NCI-H2196 (cell line): ENCODE data around the gene ISOC2.
"Not testable (repeated sequence)": the region's sequence is repeated elsewhere in the genome, so short reads cannot be mapped to it uniquely, and the experiment has no call there.

Experiments
- DNase-seq: peaks from one replicate; lab custom pipeline; 2025; ENCODE audit not compliant: unreplicated experiment; lab: John Stamatoyannopoulos, UW

ISOC2 gene

DNA sequence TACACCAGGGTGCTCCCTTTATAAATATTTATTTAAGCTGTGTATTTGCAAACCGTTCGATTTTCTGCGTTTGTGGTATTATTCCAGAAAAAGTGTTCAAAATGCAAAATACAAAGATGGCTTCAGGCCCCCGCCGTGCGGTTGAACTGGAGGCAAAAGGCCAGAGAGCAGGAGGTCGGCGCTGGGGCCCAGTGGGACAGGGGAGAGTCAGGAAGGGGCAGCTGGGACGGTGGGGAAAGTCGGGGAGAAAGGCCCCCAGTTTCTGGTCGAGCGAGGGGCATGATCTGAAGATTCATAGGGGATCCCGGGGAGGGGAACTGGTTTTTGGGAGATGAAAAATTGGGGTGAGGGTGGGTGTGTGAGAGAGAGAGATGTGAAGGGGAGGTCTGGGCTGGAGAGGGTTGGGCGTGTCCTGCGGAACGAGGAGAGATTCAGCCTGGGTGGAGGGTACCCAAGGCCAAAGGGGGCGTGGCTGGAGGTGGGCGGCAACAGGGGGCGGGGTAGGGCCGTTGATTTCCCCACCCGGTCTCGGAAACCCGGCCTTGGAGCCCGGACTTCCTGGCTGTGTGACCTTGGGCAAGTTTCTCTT is 678 bp downstream of the ISOC2 start:
- peak; percentile 63 for DNase-seq

DNA sequence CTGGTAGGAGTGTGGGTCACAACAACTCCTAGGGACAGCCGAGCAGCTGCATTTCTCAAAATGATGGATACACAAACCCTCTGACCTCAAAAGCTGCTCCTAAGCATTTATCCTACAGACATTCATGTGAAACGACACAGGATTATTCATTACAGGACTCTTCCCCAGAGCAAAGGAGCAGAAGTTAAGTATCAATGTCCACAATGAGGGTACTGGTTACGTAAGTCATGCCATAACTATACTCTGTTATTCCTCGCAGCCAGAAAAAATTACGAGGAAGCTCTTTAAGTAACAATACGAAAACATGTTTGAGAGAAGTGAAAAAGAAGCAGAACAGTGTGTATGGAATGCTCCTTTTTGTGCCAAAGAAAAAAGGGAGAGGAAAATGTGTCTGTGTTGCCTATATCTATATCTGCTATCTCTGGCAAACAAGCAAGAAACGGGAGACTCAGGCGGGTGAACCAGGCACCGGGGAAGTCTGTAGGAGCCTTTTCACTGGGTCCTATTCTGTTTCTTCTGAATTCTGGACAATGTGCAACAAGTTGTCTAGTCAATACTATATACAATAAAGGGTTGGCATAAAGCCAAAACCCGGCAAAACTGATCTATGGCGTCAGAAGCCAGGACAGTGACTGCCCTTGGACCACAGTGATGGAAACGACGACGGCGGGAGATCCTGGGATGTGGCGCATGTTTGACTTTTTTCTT is 1.3 kb downstream of the ISOC2 start:
- DNase-seq, result no peak

DNA sequence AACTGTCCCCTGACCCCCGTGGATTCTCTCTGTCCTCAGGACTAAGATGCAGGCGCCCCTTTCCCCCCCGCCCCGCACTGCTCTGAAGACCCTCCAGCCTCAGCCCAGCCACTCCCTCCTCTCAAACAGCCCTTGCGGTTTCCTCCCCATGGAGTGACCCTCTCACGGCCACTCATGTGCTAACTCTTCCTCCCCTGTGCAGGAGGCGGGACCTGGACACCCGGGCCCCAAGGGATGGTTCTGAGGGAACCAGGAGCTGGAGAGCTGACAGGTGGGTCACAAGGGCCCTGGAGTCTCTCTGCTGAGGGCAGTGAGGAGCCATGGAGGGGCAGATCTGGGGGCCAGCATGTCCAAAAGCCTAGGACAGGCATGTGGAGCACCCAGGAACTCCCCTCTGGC is 1.9 kb downstream of the ISOC2 start:
- no peak for DNase-seq

DNA sequence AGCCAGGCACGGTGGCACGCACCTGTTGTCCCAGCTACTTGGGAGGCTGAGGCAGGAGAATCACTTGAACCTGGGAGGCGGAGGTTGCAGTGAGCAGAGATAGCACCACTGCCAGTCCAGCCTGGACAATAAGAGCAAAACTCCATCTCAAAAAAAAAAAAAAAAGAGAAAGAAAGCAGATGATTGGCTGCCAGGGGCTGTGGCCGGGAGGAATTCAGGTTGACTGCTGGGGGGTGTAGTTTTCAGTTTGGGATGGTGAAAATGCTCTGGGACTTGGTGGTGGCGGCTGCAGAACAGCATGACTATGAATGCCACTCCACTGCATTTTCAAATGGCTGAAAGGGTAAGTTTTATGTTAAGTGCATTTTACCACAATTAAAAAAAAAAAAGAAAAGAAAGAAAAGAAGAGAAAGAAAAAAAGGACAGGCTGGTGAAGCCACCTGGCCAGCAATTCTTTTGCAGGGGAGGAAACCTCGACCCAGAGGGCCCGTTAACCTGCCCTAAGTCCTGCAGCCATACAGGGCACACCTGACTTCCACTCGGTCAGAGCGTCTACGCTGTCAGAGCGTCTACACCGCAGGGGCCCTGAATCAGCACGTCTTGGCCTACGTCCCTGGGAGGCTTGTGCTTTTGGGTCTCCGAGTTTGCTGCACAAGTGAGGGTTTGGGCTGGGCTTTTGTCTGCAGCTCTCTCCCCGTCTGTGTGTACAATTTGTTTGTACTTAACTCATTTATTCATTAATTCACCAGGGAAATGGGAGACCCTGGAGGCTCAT is 3.6 kb downstream of the ISOC2 start:
- no peak for DNase-seq

DNA sequence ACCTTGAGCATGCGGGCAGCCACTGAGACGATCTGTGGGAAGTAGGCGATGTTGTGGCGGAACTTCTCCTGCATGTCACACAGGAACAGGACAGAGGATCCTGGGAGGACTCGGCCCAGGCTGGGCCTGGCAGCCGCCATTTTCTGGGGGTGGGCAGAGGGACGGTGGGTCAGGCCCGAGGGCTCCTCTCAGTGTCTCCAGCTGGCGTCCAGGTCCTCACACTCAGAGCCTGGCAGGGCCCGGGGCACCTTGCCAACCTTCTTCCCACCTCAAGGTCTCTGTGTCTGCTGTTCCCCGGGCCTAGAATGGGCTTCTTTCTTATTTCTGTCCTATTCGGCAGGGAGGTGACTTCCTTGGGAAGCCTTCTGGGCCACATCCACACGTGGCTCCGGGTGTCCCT is 5.1 kb downstream of the ISOC2 start:
- DNase-seq, result no peak

DNA sequence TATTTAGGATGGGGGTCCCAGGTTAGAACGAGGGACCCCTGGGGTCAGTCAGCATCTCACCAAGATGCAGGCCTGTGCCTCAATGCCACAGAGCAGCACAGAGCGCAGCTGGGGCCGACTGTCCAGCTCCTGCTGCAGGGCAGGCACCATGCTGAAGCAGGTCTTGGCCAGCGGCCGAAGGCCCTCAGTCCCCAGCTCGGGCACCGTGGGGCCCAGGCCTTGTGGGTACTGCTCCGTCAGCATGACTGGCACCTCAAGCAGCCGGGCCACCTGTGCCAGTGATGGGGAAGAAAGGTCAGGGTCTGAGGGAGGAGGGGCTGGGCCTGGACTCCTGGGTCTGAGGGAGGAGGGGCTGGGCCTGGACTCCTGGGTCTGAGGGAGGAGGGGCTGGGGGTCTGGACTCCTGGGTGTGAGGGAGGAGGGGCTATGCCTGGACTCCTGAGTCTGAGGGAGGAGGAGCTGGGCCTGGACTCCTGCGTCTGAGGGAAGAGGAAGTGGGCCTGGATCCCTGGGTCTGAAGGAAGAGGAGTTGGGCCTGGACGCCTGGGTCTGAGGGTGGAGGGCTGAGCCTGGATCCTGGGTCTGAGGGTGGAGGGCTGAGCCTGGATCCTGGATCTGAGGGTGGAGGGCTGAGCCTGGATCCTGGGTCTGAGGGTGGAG is 5.7 kb downstream of the ISOC2 start:
- no peak for DNase-seq

DNA sequence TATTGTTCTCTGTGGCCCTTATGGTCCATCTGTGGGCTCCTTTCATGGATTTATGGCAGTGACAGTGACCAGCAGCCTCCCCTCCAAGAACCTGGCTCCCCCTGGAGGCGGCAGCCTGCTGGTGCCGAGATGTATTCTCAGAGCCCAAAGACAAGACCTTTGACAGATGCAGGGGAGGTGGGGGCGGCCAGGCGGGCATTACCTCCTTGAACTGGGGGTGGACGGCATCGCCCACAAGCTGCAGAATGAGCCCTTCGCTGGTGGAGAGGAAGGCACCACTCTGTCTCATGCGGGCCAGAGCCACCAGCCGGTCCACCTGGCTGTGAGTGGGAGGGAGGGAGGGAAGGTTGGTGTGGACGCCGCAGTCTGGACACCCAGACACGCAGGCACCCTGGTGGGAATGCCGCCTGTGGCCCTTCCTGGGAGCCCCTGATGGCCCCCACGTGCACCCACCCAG is 6.6 kb downstream of the ISOC2 start:
- DNase-seq, result peak; percentile 67

DNA sequence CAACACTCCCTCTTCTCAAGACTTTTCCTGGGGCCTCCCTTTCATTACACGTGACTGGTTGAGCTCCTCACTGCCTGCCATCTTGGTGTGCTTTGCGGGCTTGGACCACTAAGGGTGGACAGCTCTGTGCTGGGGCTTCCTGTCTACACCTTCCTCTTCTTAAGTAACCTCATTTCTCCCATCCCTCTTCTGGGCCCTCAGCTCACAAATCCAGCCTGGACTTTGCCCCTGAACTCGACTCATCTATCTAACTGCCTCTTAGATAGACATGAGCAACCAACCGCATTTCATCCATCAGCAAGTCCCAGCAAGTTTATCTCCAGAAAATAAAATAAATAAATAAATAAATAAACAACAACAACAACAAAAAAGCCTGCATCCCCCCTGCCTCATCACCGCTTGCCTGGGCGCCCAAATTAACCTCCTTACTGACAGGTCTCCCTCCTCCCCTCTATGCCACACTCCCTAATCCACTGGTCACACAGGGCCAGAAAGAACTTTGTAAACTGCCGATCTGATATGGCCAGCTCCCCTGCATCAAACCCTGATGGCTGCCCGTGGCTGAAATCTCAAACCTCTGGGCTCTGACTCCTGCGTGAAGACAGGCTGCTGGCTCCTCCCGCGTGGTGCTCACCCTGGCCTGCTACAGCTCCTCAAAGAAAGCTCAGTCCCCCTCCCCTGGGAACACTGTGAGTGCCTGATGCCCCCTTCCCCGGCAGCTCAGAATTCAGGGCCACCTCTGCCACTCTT is 7.8 kb downstream of the ISOC2 start:
- DNase-seq, result no peak

DNA sequence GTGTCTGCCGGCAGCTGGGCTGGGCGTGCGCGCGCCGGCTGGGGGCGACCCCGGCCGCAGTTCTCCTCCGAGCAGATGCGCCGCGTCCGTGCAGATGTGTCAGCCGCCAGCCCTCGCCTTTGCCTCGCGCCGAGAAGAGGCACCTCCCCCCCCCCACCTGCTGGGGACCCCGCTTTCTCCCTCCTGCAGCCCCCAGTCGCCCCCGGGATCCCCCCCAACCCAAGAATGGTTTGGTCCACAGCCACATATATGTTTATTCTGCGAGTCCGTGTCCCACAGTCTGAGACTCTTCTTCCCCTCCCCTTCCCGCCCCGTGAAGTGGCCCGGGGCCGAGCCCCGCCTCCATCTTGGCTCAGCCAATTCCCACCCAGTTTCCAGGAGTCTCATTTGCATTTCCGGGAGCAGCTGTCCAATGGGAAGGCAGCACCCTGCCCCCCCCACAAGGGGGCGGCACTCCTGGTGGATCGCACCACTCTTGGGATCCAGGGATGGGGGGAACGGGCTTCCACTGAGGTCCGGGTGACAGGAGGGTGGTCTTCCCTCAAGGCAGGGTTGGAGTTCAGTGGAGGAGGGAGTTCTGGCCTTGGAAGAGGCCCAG is 8.6 kb downstream of the ISOC2 start:
- peak; percentile 95 for DNase-seq

DNA sequence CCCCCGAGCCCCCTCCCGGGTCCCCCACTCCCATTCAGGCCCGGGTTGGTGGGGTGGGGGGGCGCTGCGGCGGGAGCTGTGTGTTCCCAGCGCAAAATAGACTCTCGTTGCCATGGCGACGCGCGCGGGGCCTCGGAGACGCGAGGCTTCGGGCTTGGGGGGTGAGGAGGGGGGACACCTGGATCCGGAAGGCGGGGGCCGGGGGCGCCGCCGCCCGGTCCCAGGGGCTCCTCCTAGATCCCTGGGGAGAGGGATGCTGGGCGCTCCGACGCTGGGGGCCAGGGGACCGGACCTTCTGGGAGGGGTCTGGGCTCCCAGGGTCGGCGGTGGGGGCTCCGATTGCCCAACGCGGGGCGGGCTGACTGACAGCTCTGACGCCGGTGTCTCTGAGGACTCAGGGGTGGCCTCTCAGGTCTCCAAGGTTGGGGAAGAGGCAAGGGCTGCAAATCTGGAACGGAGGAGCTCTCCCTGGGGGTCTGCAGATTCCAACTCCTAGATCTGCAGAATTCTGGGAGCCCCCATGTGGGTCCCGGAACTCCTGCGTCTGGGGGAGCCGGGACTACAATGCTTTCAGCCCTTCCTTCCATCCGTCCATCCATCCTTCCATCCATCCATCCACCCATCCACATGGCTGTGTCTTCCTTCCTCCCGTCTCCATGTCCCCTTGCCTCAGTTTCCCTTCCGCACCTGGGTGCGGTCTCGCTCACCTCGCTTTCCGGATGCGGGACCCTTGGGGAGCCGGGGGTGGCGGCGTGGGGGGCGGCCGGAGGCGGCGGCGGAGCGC is 9.3 kb downstream of the ISOC2 start:
- peak; percentile 34 for DNase-seq

DNA sequence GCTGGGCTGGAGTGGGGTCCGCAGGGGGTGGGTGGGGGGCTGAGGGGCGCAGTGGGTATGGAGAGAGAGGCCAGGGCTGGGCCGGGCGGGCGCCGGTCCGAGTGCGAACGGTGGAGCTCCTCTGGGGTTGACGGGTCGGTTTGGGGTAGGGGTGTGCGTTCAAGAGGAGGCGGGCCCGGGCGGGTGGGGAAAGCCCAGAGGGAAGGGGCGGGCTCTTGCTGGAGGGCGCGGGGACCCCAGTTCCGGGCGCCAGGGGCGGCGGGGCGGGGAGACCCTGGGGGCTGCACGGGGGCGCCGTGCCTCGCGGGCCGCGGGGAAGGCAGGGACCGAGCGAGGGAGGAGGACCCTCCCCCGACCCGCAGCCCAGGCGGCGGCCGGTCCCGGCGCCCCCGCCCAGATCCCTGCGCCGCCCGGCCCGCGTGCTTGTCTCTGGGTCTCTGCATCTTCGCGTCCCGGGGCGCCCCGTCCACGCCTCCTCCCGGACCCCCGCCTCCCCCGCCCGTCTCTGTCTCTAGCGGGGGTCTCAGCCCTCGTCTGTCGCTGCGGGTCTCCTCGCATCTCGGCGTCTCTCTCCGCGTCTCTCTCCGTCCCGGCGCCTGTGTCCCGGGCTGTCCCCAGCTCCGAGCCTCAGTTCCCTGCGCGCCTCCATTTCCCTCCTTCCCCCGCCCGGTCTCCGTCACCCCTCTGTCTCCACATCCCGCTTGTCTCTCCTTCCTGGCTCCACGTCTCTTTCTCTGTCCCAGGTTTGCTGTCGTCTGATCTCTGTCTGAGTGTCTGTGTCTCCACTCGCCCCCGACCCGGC is 10.1 kb downstream of the ISOC2 start:
- DNase-seq, result no peak

DNA sequence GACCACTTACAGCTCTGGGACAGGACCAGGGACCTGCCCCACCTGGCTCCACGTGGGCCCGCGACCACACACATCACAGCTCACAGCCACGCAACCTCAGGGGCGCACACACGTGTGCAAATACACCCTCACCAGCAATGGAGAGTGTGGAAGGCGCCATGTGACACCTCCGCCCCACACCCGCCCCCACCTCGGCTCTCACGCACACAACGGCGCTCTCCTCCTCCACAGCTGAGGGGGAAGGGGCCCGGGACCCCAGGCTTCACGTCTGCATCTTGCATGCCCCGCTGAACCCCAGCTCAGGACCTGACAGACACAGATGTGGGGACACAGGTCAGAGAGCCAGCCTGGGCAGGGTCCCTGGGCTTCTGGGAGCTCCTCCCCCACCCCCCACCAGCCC is 12.0 kb downstream of the ISOC2 start:
- DNase-seq, result no peak

DNA sequence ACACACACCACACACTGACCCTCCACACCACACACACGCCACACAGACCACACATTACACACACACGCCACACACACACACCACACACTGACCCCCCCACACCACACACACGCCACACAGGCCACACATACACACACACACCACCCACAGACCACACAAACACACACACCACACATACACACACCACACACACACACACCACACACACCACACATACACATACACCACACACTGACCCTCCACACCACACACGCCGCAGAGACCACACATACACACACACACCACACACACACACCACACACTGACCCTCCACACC is 13.3 kb downstream of the ISOC2 start:
- not testable (repeated sequence) for DNase-seq

DNA sequence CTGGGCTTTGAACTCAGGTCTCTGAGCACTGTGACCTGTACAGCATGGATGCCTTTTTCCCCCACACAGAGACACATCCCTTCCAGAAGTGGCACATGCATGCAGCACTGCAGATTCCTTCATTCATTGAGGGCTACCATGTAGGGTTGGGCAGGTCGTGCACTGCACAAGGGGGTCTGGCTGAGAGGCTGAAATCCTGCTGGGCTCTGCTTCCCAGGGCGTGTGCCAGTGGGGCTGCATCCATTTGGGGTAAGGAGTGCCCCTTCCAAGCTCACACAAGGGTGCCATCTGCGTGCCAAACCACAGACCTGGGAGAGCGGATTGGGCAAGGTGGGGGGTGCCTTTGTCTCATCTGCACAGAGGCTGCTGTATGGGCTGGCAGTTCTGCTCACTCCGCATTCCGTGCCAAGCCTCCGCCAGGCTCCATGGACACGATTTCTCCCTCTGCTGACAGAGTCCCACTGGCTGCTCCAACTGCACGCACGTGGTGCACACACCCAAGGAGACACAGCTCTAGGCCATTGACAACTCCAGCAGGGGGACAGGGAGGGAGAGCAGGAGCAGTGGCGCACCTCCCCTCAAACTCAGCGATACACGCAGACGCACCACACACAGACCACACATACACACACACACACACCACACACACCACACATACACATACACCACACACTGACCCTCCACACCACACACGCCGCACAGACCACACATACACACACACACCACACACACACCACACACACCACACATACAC is 13.8 kb downstream of the ISOC2 start:
- DNase-seq, result peak; percentile 71

DNA sequence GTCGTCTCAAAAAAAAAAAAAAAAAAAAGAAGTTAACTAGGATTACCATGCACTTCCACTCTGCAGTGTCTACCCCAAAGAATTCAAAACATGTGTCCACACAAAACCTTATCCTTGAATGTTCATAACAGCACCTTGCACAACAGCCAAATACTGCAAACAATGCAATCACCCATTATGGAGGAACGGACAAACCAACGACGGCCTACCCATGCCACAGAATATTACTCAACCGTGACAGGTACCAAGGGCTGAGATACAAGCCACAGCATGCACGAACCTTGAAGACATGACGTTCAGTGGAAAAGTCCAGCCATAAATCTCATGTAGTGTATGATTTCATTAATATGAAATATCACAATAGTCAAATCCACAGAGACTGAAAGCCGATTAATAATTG is 15.4 kb downstream of the ISOC2 start:
- DNase-seq, result no peak

DNA sequence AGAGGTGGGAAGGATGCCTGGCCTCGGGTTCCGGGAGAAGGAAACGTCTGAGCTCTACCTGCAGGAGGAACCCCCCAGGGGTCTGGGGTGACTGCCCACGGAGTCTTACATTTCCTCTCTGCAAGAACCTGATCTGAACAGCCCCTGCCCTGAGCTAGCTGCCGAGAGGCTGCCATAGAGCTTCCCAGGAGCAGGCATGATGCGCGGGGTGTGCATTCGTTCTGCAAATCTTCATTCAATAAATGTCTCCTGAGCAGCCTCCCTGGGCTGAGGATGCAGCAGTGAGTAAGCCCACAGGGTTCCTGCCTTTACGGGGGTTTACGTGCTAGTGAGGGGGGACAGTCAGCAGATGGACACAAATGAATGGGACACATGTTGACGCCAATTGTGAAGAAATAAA is 16.8 kb downstream of the ISOC2 start:
- DNase-seq, result no peak

DNA sequence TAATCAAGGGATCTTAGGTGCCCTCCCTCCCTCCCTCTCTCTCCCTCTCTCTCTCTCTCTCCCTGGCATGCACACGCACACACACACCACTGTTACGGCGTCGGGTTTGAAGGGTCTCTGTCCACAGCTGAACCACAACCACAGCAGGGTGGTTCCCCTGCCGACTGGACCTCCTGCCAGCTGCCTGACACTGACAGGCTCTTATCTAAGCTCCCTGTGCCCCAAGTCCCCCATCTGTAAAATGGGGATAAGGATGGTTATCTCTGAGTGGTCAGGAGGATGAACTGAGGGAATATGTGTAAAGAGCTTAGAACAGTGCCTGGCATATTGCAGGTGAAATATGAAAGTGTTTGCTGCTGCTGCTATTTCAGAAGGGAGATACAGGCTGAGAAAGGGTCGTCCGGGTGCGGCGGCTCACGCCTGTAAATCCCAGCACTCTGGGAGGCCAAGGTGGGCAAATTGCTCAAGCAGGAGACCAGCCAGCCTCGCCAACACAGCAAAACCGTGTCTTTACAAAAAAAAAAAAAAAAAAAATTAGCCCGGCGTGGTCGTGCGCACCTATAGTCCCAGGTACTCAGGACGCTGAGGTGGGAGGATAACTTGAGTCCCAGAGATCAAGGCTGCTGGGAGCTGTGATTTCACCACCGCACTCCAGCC is 17.5 kb downstream of the ISOC2 start:
- no peak for DNase-seq
